ENCODE results near the gene LRRC19. TPM values are rescaled to one million over a fixed set of nuclear protein-coding genes. Genes with fewer than 3 reads are reported as not detected.

The LRRC19 gene
- total RNA-seq, 1 experiment from 2014 or later: not detected

- Histone ChIP-seq H3K9me3 (ENCODE audit: control insufficient read depth in 1 of 2, insufficient read depth in 1 of 2, low read depth in 1 of 2, low read length in 2 of 2) (no peaks in the 10 kb centered on the region), H3K79me2 (ENCODE audit: insufficient read depth, low read length) (no peaks in the 10 kb centered on the region), H3K9ac (ENCODE audit: low read length) (no peak overlapping the region), H2AFZ (ENCODE audit: low read depth, low read length, poor library complexity, severe bottlenecking) (no peak overlapping the region), H3K9me2 (ENCODE audit: insufficient read depth) (no peaks in the 10 kb centered on the region), H3K27ac (ENCODE audit: low read depth, low read length) (no peak overlapping the region), H4K20me1 (ENCODE audit: insufficient read depth) (no peaks in the 10 kb centered on the region), H3K4me3 (replicated peaks in 1 of 2; ENCODE audit: low read depth in 1 of 2, low read length in 2 of 2) (no peak overlapping the region), H3K36me3 (ENCODE audit: control insufficient read depth in 1 of 2, insufficient read depth in 2 of 2, low read length in 2 of 2) (no peaks in the 10 kb centered on the region; a peak in 2 of 4 replicates), H3K4me1 (ENCODE audit: control insufficient read depth in 1 of 2, insufficient read depth in 2 of 2, low read length in 2 of 2) (no peaks in the 10 kb centered on the region), H3K4me2 (ENCODE audit: low read length) (no peak overlapping the region), H3K27me3 (ENCODE audit: insufficient read depth, low read length) (no peaks in the 10 kb centered on the region)
- intact Hi-C loops (cut with micrococcal nuclease): no loop called here
- CTCF ChIA-PET: no interaction called here
- RAD21 ChIA-PET (ENCODE audit: low non-redundant PET in 1 of 2, low total read pairs in 2 of 2, uncharacterized antibody in 2 of 2, unreplicated experiment in 2 of 2): no interaction called here
- no peak for DNase-seq (ENCODE audit: low read depth, low spot score)
- no TSS peak for BruUV-seq (replicated peaks)
- ATAC-seq: no peak
- TF ChIP-seq POLR2A (IDR thresholded peaks at IDR 0.05; ENCODE audit: borderline replicate concordance, extremely low read depth, insufficient read depth, insufficient read length) (no peak), JUND (IDR thresholded peaks at IDR 0.05) (no peak), ZFX (IDR thresholded peaks at IDR 0.05) (no peak), REST (IDR thresholded peaks at IDR 0.05; ENCODE audit: low read depth) (no peak), ELF1 (IDR thresholded peaks at IDR 0.05; ENCODE audit: borderline replicate concordance, low read depth) (no peak)
- POLR2A ChIA-PET: no interaction called here
These were observed 48.0 kb upstream of the LRRC19 start for GRCh38 chr9:27053369-27054022.

DNA sequence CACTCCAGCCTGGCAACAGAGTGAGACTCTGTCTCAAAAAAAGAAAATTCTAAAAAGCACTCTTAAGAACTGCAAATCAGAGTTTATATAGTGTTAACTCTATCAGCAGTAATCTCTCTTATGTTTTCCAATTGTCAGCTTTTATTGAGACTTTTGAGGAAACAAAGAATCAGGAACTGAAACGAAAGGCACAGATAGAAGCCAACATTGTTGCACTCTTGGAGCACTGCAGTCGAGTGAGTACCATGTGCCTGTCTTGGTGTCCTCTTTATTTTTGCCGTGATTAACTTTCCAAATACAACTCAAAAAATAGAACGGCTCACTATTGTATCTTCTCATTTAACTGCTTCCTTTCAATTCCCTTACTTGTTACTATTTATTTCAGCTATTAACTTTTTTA lies 41.7 kb upstream of the LRRC19 start:
- ChIA-PET POLR2A (no interaction called here), CTCF (no interaction called here), RAD21 (ENCODE audit: low non-redundant PET in 1 of 2, low total read pairs in 2 of 2, uncharacterized antibody in 2 of 2, unreplicated experiment in 2 of 2) (no interaction called here)
- no peak overlapping the region for H3K4me3 ChIP-seq (replicated peaks in 1 of 2; ENCODE audit: low read depth in 1 of 2, low read length in 2 of 2)
- H3K4me2 ChIP-seq (ENCODE audit: low read length): no peak overlapping the region
- H3K9me2 ChIP-seq (ENCODE audit: insufficient read depth): no peaks in the 10 kb centered on the region
- ATAC-seq (no peak), DNase-seq (ENCODE audit: low read depth, low spot score) (no peak)
- H3K36me3 ChIP-seq (ENCODE audit: control insufficient read depth in 1 of 2, insufficient read depth in 2 of 2, low read length in 2 of 2): no peaks in the 10 kb centered on the region; a peak in 1 of 4 replicates
- no peaks in the 10 kb centered on the region for H3K9me3 ChIP-seq (ENCODE audit: control insufficient read depth in 1 of 2, insufficient read depth in 1 of 2, low read depth in 1 of 2, low read length in 2 of 2)
- H3K27me3 ChIP-seq (ENCODE audit: insufficient read depth, low read length): no peaks in the 10 kb centered on the region
- no peak overlapping the region for H3K9ac ChIP-seq (ENCODE audit: low read length)
- no peak overlapping the region for H3K27ac ChIP-seq (ENCODE audit: low read depth, low read length)
- H2AFZ ChIP-seq (ENCODE audit: low read depth, low read length, poor library complexity, severe bottlenecking): no peak overlapping the region
- no peaks in the 10 kb centered on the region for H4K20me1 ChIP-seq (ENCODE audit: insufficient read depth)
- no peaks in the 10 kb centered on the region for H3K4me1 ChIP-seq (ENCODE audit: control insufficient read depth in 1 of 2, insufficient read depth in 2 of 2, low read length in 2 of 2)
- intact Hi-C loops (cut with micrococcal nuclease): no loop called here
- no peaks in the 10 kb centered on the region for H3K79me2 ChIP-seq (ENCODE audit: insufficient read depth, low read length)
- BruUV-seq (replicated peaks): no TSS peak
- TF ChIP-seq ZBTB33 (IDR thresholded peaks at IDR 0.05; ENCODE audit: extremely low read depth, insufficient replicate concordance, low read length): no peak
- no peak for TF ChIP-seq CTCF (IDR thresholded peaks at IDR 0.05 in 2 of 3, conservative IDR thresholded peaks at IDR 0.05 in 1 of 3; ENCODE audit: borderline replicate concordance in 1 of 3, insufficient read depth in 1 of 3, low read depth in 2 of 3, low read length in 2 of 3)
- TF ChIP-seq FOSL1 (IDR thresholded peaks at IDR 0.05; ENCODE audit: low read depth): no peak
- no peak for TF ChIP-seq SP1 (IDR thresholded peaks at IDR 0.05; ENCODE audit: low read depth)
- no peak for TF ChIP-seq POLR2A (IDR thresholded peaks at IDR 0.05; ENCODE audit: borderline replicate concordance, extremely low read depth, insufficient read depth, insufficient read length)

Measured in HCT116 (cell line).